H1 (cell line): Measurements from ENCODE around the gene RAB44. TPM values are rescaled to one million over a fixed set of nuclear protein-coding genes. Genes with fewer than 3 reads are reported as not detected.

Source experiments
- CBX5 ChIP-seq: fragments of 300-800, 300-1000 bp; sonication (generic); IDR thresholded peaks from 2 replicates; pipeline ENCODE4 v1.7.1; 2016; ENCODE audit warnings: antibody characterized with exemption, low read length, low read depth
- polyA plus RNA-seq, 7 experiments: library from polyadenylated mRNA; depleted of rRNA in 3 of 7; stranded (reverse) in 5 of 7; unstranded in 2 of 7; fragments of >200 nt in 5 of 7; fragments of 200-250 nt in 2 of 7; gene quantifications; 1 replicate in 5 of 7; 2 replicates in 1 of 7; 4 replicates in 1 of 7; pipeline versions ENCODE4 v1.2.1 to v1.2.3, GENCODE V29; 2011 to 2013; ENCODE audit warnings: missing spikeins in 2 of 7, mixed read lengths in 2 of 7
- total RNA-seq: library from RNA; stranded (reverse); fragmentation: NEBNext Ultra II Directional; extraction: Animal tissue kit (Norgen Biotek cat#: 25700); gene quantifications from 2 replicates; pipeline ENCODE4 v1.2.1, GENCODE V29; 2021
- TF ChIP-seq, protein P1 (sequence below): fragments of 300-600 bp; sonication (generic); IDR thresholded peaks from 2 replicates; pipeline ENCODE4 v1.7.1; 2012; ENCODE audit warnings: low read length, moderate library complexity, mild to moderate bottlenecking, inconsistent platforms; ENCODE audit not compliant: insufficient replicate concordance

The RAB44 gene
- total and polyA plus RNA-seq, 2 of the 8 experiments (the other 6 are each of a cell fraction or from before 2014, with no cell fraction given): 0.02 TPM; not detected in 1

GRCh38 chr6:36650848-36651478 is 46.7 kb upstream of the RAB44 start (continued):
- TF ChIP-seq, protein P1, sequence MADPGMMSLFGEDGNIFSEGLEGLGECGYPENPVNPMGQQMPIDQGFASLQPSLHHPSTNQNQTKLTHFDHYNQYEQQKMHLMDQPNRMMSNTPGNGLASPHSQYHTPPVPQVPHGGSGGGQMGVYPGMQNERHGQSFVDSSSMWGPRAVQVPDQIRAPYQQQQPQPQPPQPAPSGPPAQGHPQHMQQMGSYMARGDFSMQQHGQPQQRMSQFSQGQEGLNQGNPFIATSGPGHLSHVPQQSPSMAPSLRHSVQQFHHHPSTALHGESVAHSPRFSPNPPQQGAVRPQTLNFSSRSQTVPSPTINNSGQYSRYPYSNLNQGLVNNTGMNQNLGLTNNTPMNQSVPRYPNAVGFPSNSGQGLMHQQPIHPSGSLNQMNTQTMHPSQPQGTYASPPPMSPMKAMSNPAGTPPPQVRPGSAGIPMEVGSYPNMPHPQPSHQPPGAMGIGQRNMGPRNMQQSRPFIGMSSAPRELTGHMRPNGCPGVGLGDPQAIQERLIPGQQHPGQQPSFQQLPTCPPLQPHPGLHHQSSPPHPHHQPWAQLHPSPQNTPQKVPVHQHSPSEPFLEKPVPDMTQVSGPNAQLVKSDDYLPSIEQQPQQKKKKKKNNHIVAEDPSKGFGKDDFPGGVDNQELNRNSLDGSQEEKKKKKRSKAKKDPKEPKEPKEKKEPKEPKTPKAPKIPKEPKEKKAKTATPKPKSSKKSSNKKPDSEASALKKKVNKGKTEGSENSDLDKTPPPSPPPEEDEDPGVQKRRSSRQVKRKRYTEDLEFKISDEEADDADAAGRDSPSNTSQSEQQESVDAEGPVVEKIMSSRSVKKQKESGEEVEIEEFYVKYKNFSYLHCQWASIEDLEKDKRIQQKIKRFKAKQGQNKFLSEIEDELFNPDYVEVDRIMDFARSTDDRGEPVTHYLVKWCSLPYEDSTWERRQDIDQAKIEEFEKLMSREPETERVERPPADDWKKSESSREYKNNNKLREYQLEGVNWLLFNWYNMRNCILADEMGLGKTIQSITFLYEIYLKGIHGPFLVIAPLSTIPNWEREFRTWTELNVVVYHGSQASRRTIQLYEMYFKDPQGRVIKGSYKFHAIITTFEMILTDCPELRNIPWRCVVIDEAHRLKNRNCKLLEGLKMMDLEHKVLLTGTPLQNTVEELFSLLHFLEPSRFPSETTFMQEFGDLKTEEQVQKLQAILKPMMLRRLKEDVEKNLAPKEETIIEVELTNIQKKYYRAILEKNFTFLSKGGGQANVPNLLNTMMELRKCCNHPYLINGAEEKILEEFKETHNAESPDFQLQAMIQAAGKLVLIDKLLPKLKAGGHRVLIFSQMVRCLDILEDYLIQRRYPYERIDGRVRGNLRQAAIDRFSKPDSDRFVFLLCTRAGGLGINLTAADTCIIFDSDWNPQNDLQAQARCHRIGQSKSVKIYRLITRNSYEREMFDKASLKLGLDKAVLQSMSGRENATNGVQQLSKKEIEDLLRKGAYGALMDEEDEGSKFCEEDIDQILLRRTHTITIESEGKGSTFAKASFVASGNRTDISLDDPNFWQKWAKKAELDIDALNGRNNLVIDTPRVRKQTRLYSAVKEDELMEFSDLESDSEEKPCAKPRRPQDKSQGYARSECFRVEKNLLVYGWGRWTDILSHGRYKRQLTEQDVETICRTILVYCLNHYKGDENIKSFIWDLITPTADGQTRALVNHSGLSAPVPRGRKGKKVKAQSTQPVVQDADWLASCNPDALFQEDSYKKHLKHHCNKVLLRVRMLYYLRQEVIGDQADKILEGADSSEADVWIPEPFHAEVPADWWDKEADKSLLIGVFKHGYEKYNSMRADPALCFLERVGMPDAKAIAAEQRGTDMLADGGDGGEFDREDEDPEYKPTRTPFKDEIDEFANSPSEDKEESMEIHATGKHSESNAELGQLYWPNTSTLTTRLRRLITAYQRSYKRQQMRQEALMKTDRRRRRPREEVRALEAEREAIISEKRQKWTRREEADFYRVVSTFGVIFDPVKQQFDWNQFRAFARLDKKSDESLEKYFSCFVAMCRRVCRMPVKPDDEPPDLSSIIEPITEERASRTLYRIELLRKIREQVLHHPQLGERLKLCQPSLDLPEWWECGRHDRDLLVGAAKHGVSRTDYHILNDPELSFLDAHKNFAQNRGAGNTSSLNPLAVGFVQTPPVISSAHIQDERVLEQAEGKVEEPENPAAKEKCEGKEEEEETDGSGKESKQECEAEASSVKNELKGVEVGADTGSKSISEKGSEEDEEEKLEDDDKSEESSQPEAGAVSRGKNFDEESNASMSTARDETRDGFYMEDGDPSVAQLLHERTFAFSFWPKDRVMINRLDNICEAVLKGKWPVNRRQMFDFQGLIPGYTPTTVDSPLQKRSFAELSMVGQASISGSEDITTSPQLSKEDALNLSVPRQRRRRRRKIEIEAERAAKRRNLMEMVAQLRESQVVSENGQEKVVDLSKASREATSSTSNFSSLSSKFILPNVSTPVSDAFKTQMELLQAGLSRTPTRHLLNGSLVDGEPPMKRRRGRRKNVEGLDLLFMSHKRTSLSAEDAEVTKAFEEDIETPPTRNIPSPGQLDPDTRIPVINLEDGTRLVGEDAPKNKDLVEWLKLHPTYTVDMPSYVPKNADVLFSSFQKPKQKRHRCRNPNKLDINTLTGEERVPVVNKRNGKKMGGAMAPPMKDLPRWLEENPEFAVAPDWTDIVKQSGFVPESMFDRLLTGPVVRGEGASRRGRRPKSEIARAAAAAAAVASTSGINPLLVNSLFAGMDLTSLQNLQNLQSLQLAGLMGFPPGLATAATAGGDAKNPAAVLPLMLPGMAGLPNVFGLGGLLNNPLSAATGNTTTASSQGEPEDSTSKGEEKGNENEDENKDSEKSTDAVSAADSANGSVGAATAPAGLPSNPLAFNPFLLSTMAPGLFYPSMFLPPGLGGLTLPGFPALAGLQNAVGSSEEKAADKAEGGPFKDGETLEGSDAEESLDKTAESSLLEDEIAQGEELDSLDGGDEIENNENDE: no peak
- no peak for TF ChIP-seq CBX5
